Neural progenitor cell (in vitro differentiated cells): ENCODE results near the gene RCAN3. TPM values are rescaled to one million over a fixed set of nuclear protein-coding genes. Genes with fewer than 3 reads are reported as not detected.
A peak's percentile ranks its signal among the peaks of the same experiment; 100 is the strongest.

Source experiments
- DNase-seq: peaks from one replicate; pipeline ENCODE4 v3.0.0-alpha.2; 2016; ENCODE audit warnings: low spot score
- H2AFZ ChIP-seq: fragments of 200-600 bp; sonication (generic); replicated peaks from 2 replicates; pipeline ENCODE4 v1.6.1; 2016; ENCODE audit warnings: antibody characterized with exemption
- H3F3A ChIP-seq: fragments of 200-600 bp; sonication (generic); 2 replicates; pipeline ENCODE4 v1.6.1; 2016; ENCODE audit warnings: antibody characterized with exemption, low read depth
- H3K27ac ChIP-seq: fragments of 200-600 bp; sonication (generic); 2 replicates; pipeline ENCODE4 v1.5.1; 2016; ENCODE audit warnings: mild to moderate bottlenecking
- H3K27me3 ChIP-seq: fragments of 200-600 bp; sonication (generic); 2 replicates; pipeline ENCODE4 v1.6.1; 2016; ENCODE audit warnings: mild to moderate bottlenecking, moderate library complexity
- H3K36me3 ChIP-seq: fragments of 200-600 bp; sonication (generic); 2 replicates; pipeline ENCODE4 v1.5.1; 2016
- H3K4me1 ChIP-seq: fragments of 200-600 bp; sonication (generic); 2 replicates; pipeline ENCODE4 v1.6.1; 2016; ENCODE audit warnings: mixed run types
- H3K4me2 ChIP-seq: fragments of 200-600 bp; sonication (generic); 2 replicates; pipeline ENCODE4 v1.6.1; 2016
- H3K4me3 ChIP-seq: fragments of 200-600 bp; sonication (generic); 2 replicates; pipeline ENCODE4 v1.5.1; 2016
- H3K79me2 ChIP-seq: fragments of 200-600 bp; sonication (generic); 2 replicates; pipeline ENCODE4 v1.6.1; 2016; ENCODE audit warnings: low read depth
- H3K9ac ChIP-seq: fragments of 200-600 bp; sonication (generic); 2 replicates; pipeline ENCODE4 v1.6.1; 2016
- H3K9me3 ChIP-seq: fragments of 200-600 bp; sonication (generic); 2 replicates; pipeline ENCODE4 v1.5.1; 2016; ENCODE audit warnings: low read depth
- H4K20me1 ChIP-seq: fragments of 200-600 bp; sonication (generic); 2 replicates; pipeline ENCODE4 v1.6.1; 2016; ENCODE audit warnings: low read depth
- H3K27ac Mint-ChIP-seq: 3 replicates; pipeline ENCODE4 v1.8.0; 2021; ENCODE audit warnings: mixed read lengths
- H3K27me3 Mint-ChIP-seq: 2 replicates; pipeline ENCODE4 v1.8.0; 2022; ENCODE audit warnings: low read depth, mild to moderate bottlenecking, inconsistent platforms, moderate library complexity, mixed read lengths; ENCODE audit not compliant: insufficient read depth
- H3K36me3 Mint-ChIP-seq: 3 replicates; pipeline ENCODE4 v1.8.0; 2021; ENCODE audit warnings: mixed read lengths
- H3K4me1 Mint-ChIP-seq: 3 replicates; pipeline ENCODE4 v1.8.0; 2021; ENCODE audit warnings: mixed read lengths
- H3K4me3 Mint-ChIP-seq: 3 replicates; pipeline ENCODE4 v1.8.0; 2021; ENCODE audit warnings: mild to moderate bottlenecking, moderate library complexity, mixed read lengths
- H3K9me3 Mint-ChIP-seq: 3 replicates; pipeline ENCODE4 v1.8.0; 2020; ENCODE audit warnings: mixed read lengths
- EZH2 ChIP-seq: fragments of 200-600 bp; sonication (generic); IDR thresholded peaks from 2 replicates; pipeline ENCODE4 v1.6.1; 2017; ENCODE audit warnings: antibody characterized with exemption, mild to moderate bottlenecking, moderate library complexity
- EZH2phosphoT487 ChIP-seq: fragments of 200-600 bp; sonication (generic); IDR thresholded peaks from 2 replicates; pipeline ENCODE4 v1.6.1; 2017; ENCODE audit warnings: antibody characterized with exemption
- total RNA-seq: library from RNA; depleted of rRNA; stranded (reverse); fragments of >200 nt; gene quantifications from 2 replicates; pipeline ENCODE4 v1.2.3, GENCODE V29; 2015; ENCODE audit warnings: low replicate concordance
- TF ChIP-seq, protein P1 (sequence below): fragments of 200-600 bp; sonication (generic); IDR thresholded peaks from 2 replicates; pipeline ENCODE4 v1.5.1; 2017; ENCODE audit warnings: antibody characterized with exemption, mild to moderate bottlenecking

Gene RCAN3
- total RNA-seq, 1 donor from 2014 or later, result 9.3 TPM

DNA sequence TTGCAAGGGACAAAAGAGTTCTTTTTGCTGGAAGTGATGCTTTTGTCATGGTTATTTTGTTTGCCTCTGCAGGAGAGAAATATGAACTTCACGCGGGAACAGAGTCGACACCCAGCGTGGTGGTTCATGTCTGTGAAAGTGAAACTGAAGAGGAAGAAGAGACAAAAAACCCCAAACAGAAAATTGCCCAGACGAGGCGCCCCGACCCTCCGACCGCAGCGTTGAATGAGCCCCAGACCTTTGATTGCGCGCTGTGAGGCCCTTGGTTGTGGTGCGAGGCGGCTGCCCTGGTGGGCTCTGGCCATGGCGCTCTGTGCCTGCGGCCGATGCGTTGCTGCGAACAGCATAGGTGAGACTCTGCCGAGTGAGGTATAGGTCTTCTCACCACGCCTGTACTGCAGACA, 32.4 kb downstream of the RCAN3 start:
- no peak for DNase-seq
- no peaks in the 10 kb centered on the region for H3K36me3 Mint-ChIP-seq

DNA sequence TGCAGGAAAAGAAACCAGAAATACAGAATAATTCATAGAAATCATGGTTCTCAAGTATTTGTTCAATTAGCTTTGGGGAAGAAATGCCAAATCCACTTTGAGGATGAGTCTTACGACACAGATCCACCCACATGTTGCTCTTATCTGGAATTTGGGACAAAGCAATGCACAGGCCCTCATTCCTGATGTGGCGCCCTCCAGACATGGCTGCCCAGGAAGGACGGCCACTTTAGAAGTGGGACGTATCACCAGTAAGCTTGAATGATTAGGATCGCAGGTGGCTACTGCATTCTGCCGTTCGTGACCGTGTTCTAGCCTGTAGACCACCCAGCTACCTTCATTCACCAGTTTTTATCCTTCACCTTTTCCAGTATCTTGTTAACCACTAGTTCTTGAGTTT, 33.1 kb downstream of the RCAN3 start:
- no peak overlapping the region for H3K4me3 Mint-ChIP-seq
- no peak overlapping the region for H3K4me2 ChIP-seq
- H4K20me1 ChIP-seq, result no peaks in the 10 kb centered on the region
- no peaks in the 10 kb centered on the region for H3K36me3 Mint-ChIP-seq
- no peak overlapping the region for H3K9ac ChIP-seq
- no peaks in the 10 kb centered on the region for H3K9me3 Mint-ChIP-seq
- H3K27me3 ChIP-seq, result no peaks in the 10 kb centered on the region
- no peak overlapping the region for H3K27ac Mint-ChIP-seq
- H3F3A ChIP-seq, result no peaks in the 10 kb centered on the region
- H3K4me1 Mint-ChIP-seq, result peaks cover 25% of the 10 kb centered on the region
- H3K79me2 ChIP-seq, result no peaks in the 10 kb centered on the region
- H3K27me3 Mint-ChIP-seq, result peaks cover 6% of the 10 kb centered on the region
- no peak for TF ChIP-seq EZH2phosphoT487
- TF ChIP-seq, protein P1, sequence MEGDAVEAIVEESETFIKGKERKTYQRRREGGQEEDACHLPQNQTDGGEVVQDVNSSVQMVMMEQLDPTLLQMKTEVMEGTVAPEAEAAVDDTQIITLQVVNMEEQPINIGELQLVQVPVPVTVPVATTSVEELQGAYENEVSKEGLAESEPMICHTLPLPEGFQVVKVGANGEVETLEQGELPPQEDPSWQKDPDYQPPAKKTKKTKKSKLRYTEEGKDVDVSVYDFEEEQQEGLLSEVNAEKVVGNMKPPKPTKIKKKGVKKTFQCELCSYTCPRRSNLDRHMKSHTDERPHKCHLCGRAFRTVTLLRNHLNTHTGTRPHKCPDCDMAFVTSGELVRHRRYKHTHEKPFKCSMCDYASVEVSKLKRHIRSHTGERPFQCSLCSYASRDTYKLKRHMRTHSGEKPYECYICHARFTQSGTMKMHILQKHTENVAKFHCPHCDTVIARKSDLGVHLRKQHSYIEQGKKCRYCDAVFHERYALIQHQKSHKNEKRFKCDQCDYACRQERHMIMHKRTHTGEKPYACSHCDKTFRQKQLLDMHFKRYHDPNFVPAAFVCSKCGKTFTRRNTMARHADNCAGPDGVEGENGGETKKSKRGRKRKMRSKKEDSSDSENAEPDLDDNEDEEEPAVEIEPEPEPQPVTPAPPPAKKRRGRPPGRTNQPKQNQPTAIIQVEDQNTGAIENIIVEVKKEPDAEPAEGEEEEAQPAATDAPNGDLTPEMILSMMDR, result no peak
- no peak for TF ChIP-seq EZH2
- no peak overlapping the region for H2AFZ ChIP-seq
- no peaks in the 10 kb centered on the region for H3K9me3 ChIP-seq
- no peaks in the 10 kb centered on the region for H3K36me3 ChIP-seq
- H3K4me1 ChIP-seq, result no peaks in the 10 kb centered on the region
- H3K4me3 ChIP-seq, result no peak overlapping the region
- no peak overlapping the region for H3K27ac ChIP-seq
- DNase-seq, result no peak

More for the DNA sequence above, 32.4 kb downstream of the RCAN3 start:
- Mint-ChIP-seq H3K27me3 (peaks cover 6% of the 10 kb centered on the region), H3K4me3 (no peak overlapping the region), H3K9me3 (no peaks in the 10 kb centered on the region), H3K27ac (no peak overlapping the region), H3K4me1 (peaks cover 25% of the 10 kb centered on the region)
- no peaks in the 10 kb centered on the region for H3K79me2 ChIP-seq
- H4K20me1 ChIP-seq, result no peaks in the 10 kb centered on the region
- TF ChIP-seq, protein P1, result no peak
- no peak for TF ChIP-seq EZH2phosphoT487
- no peak for TF ChIP-seq EZH2
- H3K9ac ChIP-seq, result no peak overlapping the region
- no peak overlapping the region for H3K4me2 ChIP-seq
- H3K9me3 ChIP-seq, result no peaks in the 10 kb centered on the region
- H3K27ac ChIP-seq, result no peak overlapping the region
- H3K27me3 ChIP-seq, result no peaks in the 10 kb centered on the region
- no peak overlapping the region for H2AFZ ChIP-seq
- H3F3A ChIP-seq, result no peaks in the 10 kb centered on the region
- no peaks in the 10 kb centered on the region for H3K4me1 ChIP-seq
- H3K36me3 ChIP-seq, result no peaks in the 10 kb centered on the region
- no peak overlapping the region for H3K4me3 ChIP-seq

DNA sequence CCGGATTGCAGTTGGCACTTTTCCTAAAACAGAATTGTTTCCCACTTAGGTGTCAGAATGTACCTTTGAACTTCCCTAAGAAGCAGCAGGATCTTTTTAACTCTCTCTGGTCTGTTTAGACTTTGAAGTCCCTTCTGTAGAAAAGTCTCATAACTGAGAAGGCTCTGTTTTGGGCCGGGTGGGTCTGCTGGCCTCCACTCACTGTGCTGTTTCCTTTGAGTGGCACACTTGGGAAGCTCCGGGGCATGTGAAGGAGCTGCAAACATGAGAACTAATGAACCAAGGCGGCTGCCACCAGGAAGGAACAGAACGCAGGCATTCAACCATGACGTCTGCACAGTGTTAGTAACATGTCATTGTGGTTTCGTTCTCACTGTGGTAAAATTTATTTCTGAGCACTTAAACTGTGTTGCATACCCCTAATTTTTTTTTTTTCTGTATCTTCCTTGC, 33.8 kb downstream of the RCAN3 start:
- Histone ChIP-seq H3F3A (no peaks in the 10 kb centered on the region), H3K36me3 (no peaks in the 10 kb centered on the region), H3K27ac (no peak overlapping the region), H3K9ac (no peak overlapping the region), H3K27me3 (no peaks in the 10 kb centered on the region), H3K4me1 (no peaks in the 10 kb centered on the region), H3K79me2 (no peaks in the 10 kb centered on the region), H2AFZ (no peak overlapping the region), H4K20me1 (no peaks in the 10 kb centered on the region), H3K4me2 (no peak overlapping the region), H3K9me3 (no peaks in the 10 kb centered on the region), H3K4me3 (no peak overlapping the region)
- Mint-ChIP-seq H3K27ac (peak overlapping the region; percentile 54), H3K27me3 (peaks cover 6% of the 10 kb centered on the region), H3K4me1 (peaks cover 31% of the 10 kb centered on the region), H3K9me3 (no peaks in the 10 kb centered on the region), H3K4me3 (no peak overlapping the region), H3K36me3 (no peaks in the 10 kb centered on the region)
- TF ChIP-seq, protein P1, result no peak
- TF ChIP-seq EZH2phosphoT487 (no peak), EZH2 (no peak)
- DNase-seq, result no peak
